ENCODE data around the gene MRPL11. TPM values are rescaled to one million over a fixed set of nuclear protein-coding genes. Genes with fewer than 3 reads are reported as not detected.

The MRPL11 gene
- total RNA-seq = 26.7 and 29.2 TPM in 2 replicates
- total RNA-seq (2013) = 55.2 TPM
- 18.0 and 25.5 TPM in 2 replicates for polyA plus RNA-seq
- 24.3 and 35.2 TPM in 2 replicates for polyA minus RNA-seq

GRCh38 chr11:66438504-66439466 is at the start of gene MRPL11:
MRPL11 (minus strand) TSS chr11:66438848; CDS start chr11:66438754, 94 bp downstream.
- ATAC-seq (ENCODE audit: low read depth) (peak; percentile 98), DNase-seq (peak; percentile 95)
- H3K9me3 ChIP-seq (ENCODE audit: control extremely low read depth in 1 of 3, control insufficient read depth in 2 of 3, insufficient read depth in 1 of 3, low read length in 2 of 3) = peaks cover 0 to 9% (median 5%) of the 10 kb centered on the region in 3 donors
- ChIA-PET POLR2A (interaction anchor here (0.6 to 1.7 kb wide), 10 partner anchors 10 to 1659 kb away, joined by 3 to 15 read pairs (median 5); partner anchors contain the start of genes DPP3, MUS81, PELI3 and RBM4B), CTCF (interaction anchor here (0.6 to 2.8 kb wide), 27 partner anchors 8 to 1780 kb away, joined by 3 to 32 read pairs (median 5); partner anchors contain the start of genes DPP3, NPAS4, PELI3 and RBM4)
- peak within 1 kb of the TSS; percentile 79 for H3K4me2 ChIP-seq (replicated peaks; ENCODE audit: low read depth, low read length, poor library complexity, severe bottlenecking)
- no peaks in the 10 kb centered on the region for H4K20me1 ChIP-seq (ENCODE audit: control insufficient read depth, insufficient read depth, low read length, poor library complexity, severe bottlenecking)
- peak within 1 kb of the TSS; percentile 91 for H2AFZ ChIP-seq (ENCODE audit: insufficient read depth, low read depth, low read length, poor library complexity, severe bottlenecking)
- H3K9me3 Mint-ChIP-seq (ENCODE audit: insufficient read depth) = peaks cover 6% of the 10 kb centered on the region
- peak within 1 kb of the TSS; percentile 93 for H3K4me3 Mint-ChIP-seq
- H3K27ac Mint-ChIP-seq = peak within 1 kb of the TSS; percentile 98
- H3K79me2 ChIP-seq (ENCODE audit: control insufficient read depth, insufficient read depth, low read length) = peaks cover 14% of the 10 kb centered on the region
- H3K27me3 ChIP-seq (replicated peaks in 1 of 4; ENCODE audit: control extremely low read depth in 1 of 4, control insufficient read depth in 3 of 4, insufficient read depth in 4 of 4, low read length in 3 of 4) = no peaks in the 10 kb centered on the region
- H3K4me1 Mint-ChIP-seq = peaks cover 14% of the 10 kb centered on the region
- H3K4me3 ChIP-seq (ENCODE audit: control extremely low read depth in 1 of 5, extremely low read depth in 1 of 5, insufficient read depth in 1 of 5, low read depth in 2 of 5, low read length in 4 of 5) = peak within 1 kb of the TSS; percentile 71 to 98 (median 78)
- 4% methylated on average over 38 of the region's 45 CpGs for WGBS (ENCODE audit: insufficient coverage)
- H3K9ac ChIP-seq (ENCODE audit: low read length) = peak within 1 kb of the TSS; percentile 75
- H3K36me3 ChIP-seq (replicated peaks in 1 of 2; ENCODE audit: control extremely low read depth in 1 of 2, control insufficient read depth in 1 of 2, extremely low read depth in 1 of 2, insufficient read depth in 2 of 2, low read length in 1 of 2) = peaks cover 0 to 25% of the 10 kb centered on the region in 2 experiments
- intact Hi-C loops (cut with micrococcal nuclease) = loop anchor here (1.0 to 2.0 kb wide), 7 partner anchors 18 to 240 kb away; partner anchors contain the start of genes BBS1, DPP3, NPAS4 and PELI3
- no peaks in the 10 kb centered on the region for H3K27me3 Mint-ChIP-seq
- TF ChIP-seq CTCF (IDR thresholded peaks at IDR 0.05) (peak; percentile 77), EZH2 (IDR thresholded peaks at IDR 0.05; ENCODE audit: borderline replicate concordance, insufficient read depth, low read depth, low read length, poor library complexity, severe bottlenecking) (no peak)
- peaks cover 6 to 10% of the 10 kb centered on the region in 2 donors for H3K4me1 ChIP-seq (ENCODE audit: control insufficient read depth in 2 of 2, insufficient read depth in 2 of 2, low read length in 2 of 2)
- peak within 1 kb of the TSS; percentile 76 to 79 for H3K27ac ChIP-seq (ENCODE audit: low read length in 2 of 2)
